ENCODE data around the gene MYRFL.

Gene MYRFL

GRCh38 chr12:69929125-69929524 is 104.1 kb downstream of the MYRFL start:
- no peaks in the 10 kb centered on the region for H4K20me1 ChIP-seq (ENCODE audit: insufficient read depth, low read length, poor library complexity, severe bottlenecking)
- H3K4me1 ChIP-seq (ENCODE audit: insufficient read depth, low read length, poor library complexity, severe bottlenecking), result peaks cover 70% of the 10 kb centered on the region
- H3K79me2 ChIP-seq (ENCODE audit: insufficient read depth, low read length), result no peaks in the 10 kb centered on the region
- H3K27me3 ChIP-seq (ENCODE audit: insufficient read depth, low read length, poor library complexity, severe bottlenecking), result no peaks in the 10 kb centered on the region
- no peak for TF ChIP-seq EZH2phosphoT487 (IDR thresholded peaks at IDR 0.05; ENCODE audit: borderline replicate concordance)
- TF ChIP-seq CTCF (conservative IDR thresholded peaks at IDR 0.05; ENCODE audit: low read length), result no peak
- H3K9me2 ChIP-seq (replicated peaks; ENCODE audit: low read depth, low read length), result no peaks in the 10 kb centered on the region
- H3K4me3 ChIP-seq (ENCODE audit: low read length, poor library complexity, severe bottlenecking), result no peak overlapping the region
- H3K36me3 ChIP-seq (ENCODE audit: insufficient read depth, low read length), result no peaks in the 10 kb centered on the region
- peak overlapping the region; percentile 47; the same call in 1 of the 2 replicates for H2AFZ ChIP-seq (ENCODE audit: low read length)
- no peaks in the 10 kb centered on the region; the same call in 1 of the 2 replicates for H3F3A ChIP-seq (ENCODE audit: low read depth)
- H3K9me3 ChIP-seq (ENCODE audit: insufficient read depth, low read depth, low read length), result no peaks in the 10 kb centered on the region
- H3K4me2 ChIP-seq (ENCODE audit: low read depth, low read length, poor library complexity, severe bottlenecking), result peak overlapping the region; percentile 18
- peak overlapping the region; percentile 31 for H3K9ac ChIP-seq (ENCODE audit: low read depth, low read length, poor library complexity, severe bottlenecking)

GRCh38 chr12:69929531-69929930 is 104.5 kb downstream of the MYRFL start:
- Histone ChIP-seq H3K9me2 (replicated peaks; ENCODE audit: low read depth, low read length) (no peaks in the 10 kb centered on the region), H4K20me1 (ENCODE audit: insufficient read depth, low read length, poor library complexity, severe bottlenecking) (no peaks in the 10 kb centered on the region), H3K27me3 (ENCODE audit: insufficient read depth, low read length, poor library complexity, severe bottlenecking) (no peaks in the 10 kb centered on the region), H3K9ac (ENCODE audit: low read depth, low read length, poor library complexity, severe bottlenecking) (peak overlapping the region; percentile 31), H3K36me3 (ENCODE audit: insufficient read depth, low read length) (no peaks in the 10 kb centered on the region), H3K79me2 (ENCODE audit: insufficient read depth, low read length) (no peaks in the 10 kb centered on the region), H3K4me2 (ENCODE audit: low read depth, low read length, poor library complexity, severe bottlenecking) (peak overlapping the region; percentile 18), H3F3A (ENCODE audit: low read depth) (no peaks in the 10 kb centered on the region; the same call in 1 of the 2 replicates), H3K9me3 (ENCODE audit: insufficient read depth, low read depth, low read length) (no peaks in the 10 kb centered on the region), H3K4me3 (ENCODE audit: low read length, poor library complexity, severe bottlenecking) (no peak overlapping the region), H2AFZ (ENCODE audit: low read length) (peak overlapping the region; percentile 47; the same call in 1 of the 2 replicates), H3K4me1 (ENCODE audit: insufficient read depth, low read length, poor library complexity, severe bottlenecking) (peaks cover 66% of the 10 kb centered on the region)
- no peak for TF ChIP-seq CTCF (conservative IDR thresholded peaks at IDR 0.05; ENCODE audit: low read length)
- TF ChIP-seq EZH2phosphoT487 (IDR thresholded peaks at IDR 0.05; ENCODE audit: borderline replicate concordance), result no peak

- H3K4me1 ChIP-seq (ENCODE audit: insufficient read depth, low read length, poor library complexity, severe bottlenecking), result peaks cover 57% of the 10 kb centered on the region
- no peaks in the 10 kb centered on the region; the same call in 1 of the 2 replicates for H3F3A ChIP-seq (ENCODE audit: low read depth)
- no peaks in the 10 kb centered on the region for H3K27me3 ChIP-seq (ENCODE audit: insufficient read depth, low read length, poor library complexity, severe bottlenecking)
- H3K79me2 ChIP-seq (ENCODE audit: insufficient read depth, low read length), result no peaks in the 10 kb centered on the region
- TF ChIP-seq EZH2phosphoT487 (IDR thresholded peaks at IDR 0.05; ENCODE audit: borderline replicate concordance) (no peak), CTCF (conservative IDR thresholded peaks at IDR 0.05; ENCODE audit: low read length) (no peak)
- no peaks in the 10 kb centered on the region for H3K36me3 ChIP-seq (ENCODE audit: insufficient read depth, low read length)
- no peaks in the 10 kb centered on the region for H3K9me3 ChIP-seq (ENCODE audit: insufficient read depth, low read depth, low read length)
- H3K9ac ChIP-seq (ENCODE audit: low read depth, low read length, poor library complexity, severe bottlenecking), result no peak overlapping the region
- no peaks in the 10 kb centered on the region for H3K9me2 ChIP-seq (replicated peaks; ENCODE audit: low read depth, low read length)
- no peak overlapping the region for H3K4me2 ChIP-seq (ENCODE audit: low read depth, low read length, poor library complexity, severe bottlenecking)
- H4K20me1 ChIP-seq (ENCODE audit: insufficient read depth, low read length, poor library complexity, severe bottlenecking), result no peaks in the 10 kb centered on the region
- no peak overlapping the region for H2AFZ ChIP-seq (ENCODE audit: low read length)
- H3K4me3 ChIP-seq (ENCODE audit: low read length, poor library complexity, severe bottlenecking), result no peak overlapping the region
Observed at GRCh38 chr12:69931569-69931968, 106.5 kb downstream of the MYRFL start.
